Lung microvascular endothelial cell (primary cell): Measurements from ENCODE around the gene PPARGC1A. TPM values are rescaled to one million over a fixed set of nuclear protein-coding genes. Genes with fewer than 3 reads are reported as not detected.

Experiments used
- DNase-seq, 2 donors: peaks; one replicate each; pipeline versions ENCODE4 v3.0.0 to v3.0.0-alpha.2; 2010; ENCODE audit warnings: low read depth in 2 of 2
- total RNA-seq: library from RNA; depleted of rRNA; stranded (reverse); fragments of >200 nt; gene quantifications from 2 replicates; pipeline ENCODE4 v1.2.1, GENCODE V29; 2014

PPARGC1A gene
- total RNA-seq = 0.22 and 9.5 TPM in 2 replicates

- peak in 1 of 2 donors; percentile 2 for DNase-seq
Observed at GRCh38 chr4:23889814-23890341, at the start of gene PPARGC1A. Gene PPARGC1A, minus strand, starts transcription at chr4:23890047. Its CDS starts 90 bp downstream, at chr4:23889957.

GRCh38 chr4:23938796-23939195 lies 48.9 kb upstream of the PPARGC1A start:
- DNase-seq = no peak

GRCh38 chr4:23937173-23937572 lies 47.3 kb upstream of the PPARGC1A start:
- no peak for DNase-seq

GRCh38 chr4:23934915-23935314 lies 45.1 kb upstream of the PPARGC1A start:
- DNase-seq = no peak

GRCh38 chr4:23934223-23934622 lies 44.4 kb upstream of the PPARGC1A start:
- no peak for DNase-seq

GRCh38 chr4:23932901-23933308 lies 43.1 kb upstream of the PPARGC1A start:
- no peak for DNase-seq

- DNase-seq = no peak
Observed at GRCh38 chr4:23932186-23932585, 42.3 kb upstream of the PPARGC1A start.

GRCh38 chr4:23931489-23931830 lies 41.6 kb upstream of the PPARGC1A start:
- DNase-seq = peak in 1 of 2 donors; percentile 10

GRCh38 chr4:23930750-23931488 lies 41.1 kb upstream of the PPARGC1A start:
- DNase-seq = peak in 1 of 2 donors; percentile 55

GRCh38 chr4:23929248-23929647 lies 39.4 kb upstream of the PPARGC1A start:
- DNase-seq = no peak

- DNase-seq = no peak
Observed at GRCh38 chr4:23924556-23924955, 34.7 kb upstream of the PPARGC1A start.

GRCh38 chr4:23923840-23924239 lies 34.0 kb upstream of the PPARGC1A start:
- no peak for DNase-seq

GRCh38 chr4:23923141-23923540 lies 33.3 kb upstream of the PPARGC1A start:
- no peak for DNase-seq

GRCh38 chr4:23922541-23923111 lies 32.8 kb upstream of the PPARGC1A start:
- DNase-seq = no peak

GRCh38 chr4:23922013-23922412 lies 32.2 kb upstream of the PPARGC1A start:
- DNase-seq = no peak

GRCh38 chr4:23921447-23921845 lies 31.6 kb upstream of the PPARGC1A start:
- no peak for DNase-seq

- DNase-seq = no peak
Observed at GRCh38 chr4:23920716-23921446, 31.0 kb upstream of the PPARGC1A start.

GRCh38 chr4:23920296-23920695 lies 30.4 kb upstream of the PPARGC1A start:
- DNase-seq = no peak

GRCh38 chr4:23916282-23916681 lies 26.4 kb upstream of the PPARGC1A start:
- no peak for DNase-seq

GRCh38 chr4:23915459-23916132 lies 25.7 kb upstream of the PPARGC1A start:
- DNase-seq = no peak

- no peak for DNase-seq
Observed at GRCh38 chr4:23911675-23912455, 22.0 kb upstream of the PPARGC1A start.
